RKO (cell line): ENCODE results near the gene PPP2CA.
"Not testable (repeated sequence)": the region's sequence is repeated elsewhere in the genome, so short reads cannot be mapped to it uniquely, and the experiment has no call there.

Experiments used
- DNase-seq: peaks from one replicate; pipeline ENCODE4 v3.0.0-alpha.2; 2016; ENCODE audit warnings: low spot score

The PPP2CA gene

GRCh38 chr5:134245101-134245604, 19.3 kb upstream of the PPP2CA start:
- DNase-seq: no peak

GRCh38 chr5:134242146-134242545, 16.3 kb upstream of the PPP2CA start:
- peak; percentile 67 for DNase-seq

- DNase-seq: no peak
Observed at GRCh38 chr5:134240421-134240962, 14.6 kb upstream of the PPP2CA start.

GRCh38 chr5:134236820-134237219, 10.9 kb upstream of the PPP2CA start:
- no peak for DNase-seq

GRCh38 chr5:134236318-134236717, 10.4 kb upstream of the PPP2CA start:
- DNase-seq: no peak

GRCh38 chr5:134228624-134229023, 2.8 kb upstream of the PPP2CA start:
- no peak for DNase-seq

GRCh38 chr5:134227776-134228175, 1.9 kb upstream of the PPP2CA start:
- no peak for DNase-seq

- DNase-seq: peak; percentile 32
Observed at GRCh38 chr5:134227259-134227658, 1.4 kb upstream of the PPP2CA start.

GRCh38 chr5:134226441-134227192, 744 bp upstream of the PPP2CA start:
- no peak for DNase-seq

GRCh38 chr5:134224888-134225779, 739 bp downstream of the PPP2CA start:
- DNase-seq: peak; percentile 98

- DNase-seq: peak; percentile 79
Observed at GRCh38 chr5:134223406-134224248, 2.2 kb downstream of the PPP2CA start.

GRCh38 chr5:134221690-134222089, 4.2 kb downstream of the PPP2CA start:
- DNase-seq: not testable (repeated sequence)

- DNase-seq: no peak
Observed at GRCh38 chr5:134215757-134216156, 10.1 kb downstream of the PPP2CA start.

- not testable (repeated sequence) for DNase-seq
Observed at GRCh38 chr5:134211263-134212031, 14.4 kb downstream of the PPP2CA start.

- no peak for DNase-seq
Observed at GRCh38 chr5:134209477-134210245, 16.2 kb downstream of the PPP2CA start.

GRCh38 chr5:134207696-134208095, 18.2 kb downstream of the PPP2CA start:
- no peak for DNase-seq

GRCh38 chr5:134206627-134207160, 19.2 kb downstream of the PPP2CA start:
- DNase-seq: no peak

GRCh38 chr5:134204575-134204974, 21.3 kb downstream of the PPP2CA start:
- no peak for DNase-seq

GRCh38 chr5:134203630-134204029, 22.2 kb downstream of the PPP2CA start:
- DNase-seq: no peak

GRCh38 chr5:134195666-134196065, 30.2 kb downstream of the PPP2CA start:
- DNase-seq: no peak
